Small intestine (tissue), 7 donors: ENCODE measurements around the gene LARP7. TPM values are rescaled to one million over a fixed set of nuclear protein-coding genes. Genes with fewer than 3 reads are reported as not detected.
"Not testable (repeated sequence)": the region's sequence is repeated elsewhere in the genome, so short reads cannot be mapped to it uniquely, and the experiment has no call there.

Experiments used
- DNase-seq, 2 donors: peaks; one replicate each; pipeline versions ENCODE4 v3.0.0 to v3.0.0-alpha.2; 2013
- FAIRE-seq: peaks from 2 replicates; lab custom pipeline; 2012; peaks lifted over from hg19 to GRCh38; lab: Jason Lieb, UNC
- H3K27ac ChIP-seq, 3 donors: one replicate each; pipeline ENCODE4 v1.5.1; 2013; ENCODE audit warnings: low read length in 2 of 3, mild to moderate bottlenecking in 2 of 3, control low read depth in 1 of 3, inconsistent platforms in 1 of 3, low read depth in 1 of 3, moderate library complexity in 1 of 3
- H3K27me3 ChIP-seq, 3 donors: one replicate each; pipeline ENCODE4 v1.6.1; 2013; ENCODE audit warnings: low read length in 3 of 3, inconsistent platforms in 1 of 3; ENCODE audit not compliant: control insufficient read depth in 3 of 3, insufficient read depth in 3 of 3
- H3K36me3 ChIP-seq, 3 donors: one replicate each; pipeline ENCODE4 v1.6.1; 2013; ENCODE audit warnings: low read length in 3 of 3, inconsistent platforms in 1 of 3, low read depth in 1 of 3, mild to moderate bottlenecking in 1 of 3, moderate library complexity in 1 of 3; ENCODE audit not compliant: control insufficient read depth in 3 of 3, insufficient read depth in 2 of 3
- H3K4me1 ChIP-seq, 3 donors: one replicate each; pipeline ENCODE4 v1.6.1; 2013; ENCODE audit warnings: low read length in 2 of 3, inconsistent platforms in 1 of 3, low read depth in 1 of 3, mild to moderate bottlenecking in 1 of 3, moderate library complexity in 1 of 3; ENCODE audit not compliant: control insufficient read depth in 3 of 3, insufficient read depth in 2 of 3
- H3K4me3 ChIP-seq, 3 donors: one replicate each; pipeline ENCODE4 v1.5.1; 2013; ENCODE audit warnings: low read length in 3 of 3, control low read depth in 1 of 3, inconsistent platforms in 1 of 3, low read depth in 1 of 3, mild to moderate bottlenecking in 1 of 3, moderate library complexity in 1 of 3
- H3K9me3 ChIP-seq, 2 donors: one replicate each; pipeline ENCODE4 v1.6.1; 2013; ENCODE audit warnings: low read depth in 1 of 2, low read length in 1 of 2; ENCODE audit not compliant: control insufficient read depth in 2 of 2, insufficient read depth in 1 of 2
- WGBS, 3 donors: extraction: QIAGEN DNeasy Blood & Tissue Kit; methylation state at CpG; one replicate each; pipeline ENCODE4 v1.1.7; 2013; 5-methylcytosine and 5-hydroxymethylcytosine counted together
- polyA plus RNA-seq, 4 donors: library from polyadenylated mRNA; stranded (reverse) in 3 of 4; unstranded in 1 of 4; fragments of 200-250 nt in 3 of 4; fragments of 120-200 nt in 1 of 4; gene quantifications; one replicate each; pipeline versions ENCODE4 v1.2.1 to v1.2.3, GENCODE V29; 2013
- donor health status: healthy with polysubstance abuse.
- donor health status: control.
- donor health status: control.
- donor health status: Bipolar disorder and iron deficiency.
- donor health status: healthy.

Gene LARP7
- polyA plus RNA-seq, 4 donors: 38.7 to 68.1 (median 62.2) TPM

DNA sequence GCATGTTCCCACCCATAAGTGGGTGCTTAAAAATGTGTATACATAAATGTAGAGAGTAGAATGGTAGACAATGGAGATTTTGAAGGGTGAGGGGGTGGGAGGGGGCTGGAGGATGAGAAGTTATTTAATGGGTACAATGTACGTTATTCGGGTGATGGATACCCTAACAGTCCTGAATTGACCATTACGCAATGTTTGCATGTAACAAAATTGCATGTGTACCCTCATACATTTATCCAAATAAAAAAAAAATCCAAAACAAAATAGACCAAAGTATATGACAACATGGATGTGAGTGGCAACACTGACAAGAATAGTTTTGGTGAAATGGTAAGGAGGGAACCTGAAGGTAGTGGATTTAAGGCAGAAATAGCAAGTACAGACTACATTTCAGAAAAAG, 63.7 kb downstream of the LARP7 start:
- H3K4me1 ChIP-seq: no peaks in the 10 kb centered on the region
- H3K36me3 ChIP-seq: no peaks in the 10 kb centered on the region
- no peak overlapping the region for H3K4me3 ChIP-seq
- H3K27ac ChIP-seq: no peak overlapping the region
- no peaks in the 10 kb centered on the region for H3K9me3 ChIP-seq
- no peak for FAIRE-seq
- DNase-seq: no peak
- 87 to 92% (median 88%) methylated on average over 3 of the region's 3 CpGs for WGBS, 3 donors
- peaks cover 0 to 28% (median 11%) of the 10 kb centered on the region in 3 donors for H3K27me3 ChIP-seq

DNA sequence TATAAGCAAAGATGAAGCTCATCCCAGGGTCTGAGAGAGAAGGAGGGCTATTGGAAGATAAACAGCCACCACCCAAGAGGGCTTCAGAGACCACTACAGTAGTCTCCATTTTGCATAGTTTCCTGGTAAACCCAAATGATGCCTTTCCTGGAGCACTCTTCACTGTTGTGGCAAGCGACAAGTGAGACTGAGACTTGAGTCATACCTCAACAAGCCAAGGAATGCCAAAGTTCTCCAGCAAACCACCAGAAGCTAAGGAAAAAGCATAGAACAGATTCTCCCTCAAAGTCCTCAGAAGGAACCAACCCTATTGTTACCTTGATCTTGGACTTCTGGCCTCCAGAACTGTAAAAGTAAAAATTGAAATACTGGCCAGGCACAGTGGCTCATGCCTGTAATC, 65.9 kb downstream of the LARP7 start:
- H3K27me3 ChIP-seq: peaks cover 0 to 43% (median 15%) of the 10 kb centered on the region in 3 donors
- 80 to 93% (median 81%) methylated on average over 1 of the region's 1 CpG for WGBS, 3 donors
- DNase-seq (no peak), FAIRE-seq (no peak)
- H3K9me3 ChIP-seq: no peaks in the 10 kb centered on the region
- no peak overlapping the region for H3K27ac ChIP-seq
- H3K4me3 ChIP-seq: no peak overlapping the region
- peaks cover 0 to 6% (median 0%) of the 10 kb centered on the region in 3 donors for H3K4me1 ChIP-seq
- no peaks in the 10 kb centered on the region for H3K36me3 ChIP-seq

DNA sequence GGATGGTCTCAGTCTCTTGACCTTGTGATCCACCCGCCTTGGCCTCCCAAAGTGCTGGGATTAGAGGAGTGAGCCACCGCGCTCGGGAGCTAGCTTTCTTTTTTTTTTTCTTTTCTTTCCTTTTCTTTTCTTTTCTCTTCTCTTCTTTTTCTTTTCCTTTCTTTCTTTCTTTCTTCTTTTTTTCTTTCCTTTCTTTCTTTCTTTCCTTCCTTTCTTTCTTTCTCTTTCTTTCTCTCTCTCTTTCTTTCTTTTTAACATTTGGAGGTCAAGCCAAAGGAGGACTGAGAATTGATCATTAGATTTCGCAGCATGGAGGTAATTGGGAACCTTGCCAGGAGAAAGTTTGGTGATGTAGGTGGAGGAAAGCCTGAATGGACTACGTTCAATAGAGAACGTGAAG, 67.4 kb downstream of the LARP7 start:
- Histone ChIP-seq H3K4me1 (peaks cover 0 to 6% (median 0%) of the 10 kb centered on the region in 3 donors), H3K27me3 (peaks cover 0 to 46% (median 15%) of the 10 kb centered on the region in 3 donors), H3K4me3 (no peak overlapping the region), H3K36me3 (no peaks in the 10 kb centered on the region), H3K9me3 (no peaks in the 10 kb centered on the region), H3K27ac (no peak overlapping the region)
- FAIRE-seq: no peak
- DNase-seq: no peak
- 76 to 81% (median 77%) methylated on average over 7 of the region's 7 CpGs for WGBS, 3 donors

DNA sequence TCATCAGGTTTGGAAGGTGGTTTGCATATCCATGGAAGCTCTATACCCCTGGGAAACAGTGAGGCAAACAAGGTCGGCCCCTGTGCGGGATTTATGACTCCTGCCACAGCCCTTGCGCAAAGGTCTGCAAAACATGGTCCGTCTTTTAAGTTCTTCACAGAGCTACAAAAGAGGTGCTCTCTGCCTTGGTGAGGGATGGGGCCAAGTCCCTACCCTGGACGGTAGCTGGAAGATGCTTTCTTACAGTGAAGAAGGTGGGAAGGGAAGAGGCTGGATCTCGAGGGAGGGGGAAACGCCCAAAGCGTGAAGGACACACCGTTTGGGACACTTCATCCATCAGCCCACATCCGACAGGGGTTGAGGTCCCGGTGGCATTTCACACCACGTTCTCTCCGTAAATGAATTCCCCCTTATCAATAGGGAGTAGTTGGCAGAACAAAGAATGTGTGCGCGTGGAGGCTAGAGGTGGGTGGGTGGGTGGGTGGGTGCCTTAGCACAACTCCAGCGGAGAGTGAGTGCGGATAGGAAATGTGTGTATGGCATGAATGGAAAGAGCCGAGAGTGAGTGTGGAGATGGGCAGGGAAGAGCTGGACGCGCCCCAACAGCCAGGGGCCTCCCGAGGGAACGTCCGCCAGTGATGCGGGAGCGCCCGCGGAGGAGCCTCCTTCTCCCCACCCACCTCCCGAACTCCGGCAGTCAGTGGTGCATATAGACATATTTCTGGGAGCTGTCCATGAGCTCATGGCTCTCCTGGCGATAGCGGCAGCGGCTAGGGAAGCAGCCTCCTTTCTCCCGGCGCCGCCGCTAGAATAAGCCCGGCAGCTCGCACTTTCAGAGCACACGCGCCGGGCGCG, 68.3 kb downstream of the LARP7 start:
- H3K9me3 ChIP-seq: no peaks in the 10 kb centered on the region
- 2 to 6% (median 5%) methylated on average over 36 to 43 of the region's 43 CpGs for WGBS, 3 donors
- H3K27ac ChIP-seq: no peak overlapping the region
- H3K27me3 ChIP-seq: peaks cover 0 to 49% (median 15%) of the 10 kb centered on the region in 3 donors
- peak; percentile 13 to 33 for DNase-seq
- H3K4me1 ChIP-seq: peaks cover 0 to 6% (median 0%) of the 10 kb centered on the region in 3 donors
- H3K36me3 ChIP-seq: no peaks in the 10 kb centered on the region
- H3K4me3 ChIP-seq: peak overlapping the region in 1 of 3 donors; percentile 25
- FAIRE-seq: no peak

DNA sequence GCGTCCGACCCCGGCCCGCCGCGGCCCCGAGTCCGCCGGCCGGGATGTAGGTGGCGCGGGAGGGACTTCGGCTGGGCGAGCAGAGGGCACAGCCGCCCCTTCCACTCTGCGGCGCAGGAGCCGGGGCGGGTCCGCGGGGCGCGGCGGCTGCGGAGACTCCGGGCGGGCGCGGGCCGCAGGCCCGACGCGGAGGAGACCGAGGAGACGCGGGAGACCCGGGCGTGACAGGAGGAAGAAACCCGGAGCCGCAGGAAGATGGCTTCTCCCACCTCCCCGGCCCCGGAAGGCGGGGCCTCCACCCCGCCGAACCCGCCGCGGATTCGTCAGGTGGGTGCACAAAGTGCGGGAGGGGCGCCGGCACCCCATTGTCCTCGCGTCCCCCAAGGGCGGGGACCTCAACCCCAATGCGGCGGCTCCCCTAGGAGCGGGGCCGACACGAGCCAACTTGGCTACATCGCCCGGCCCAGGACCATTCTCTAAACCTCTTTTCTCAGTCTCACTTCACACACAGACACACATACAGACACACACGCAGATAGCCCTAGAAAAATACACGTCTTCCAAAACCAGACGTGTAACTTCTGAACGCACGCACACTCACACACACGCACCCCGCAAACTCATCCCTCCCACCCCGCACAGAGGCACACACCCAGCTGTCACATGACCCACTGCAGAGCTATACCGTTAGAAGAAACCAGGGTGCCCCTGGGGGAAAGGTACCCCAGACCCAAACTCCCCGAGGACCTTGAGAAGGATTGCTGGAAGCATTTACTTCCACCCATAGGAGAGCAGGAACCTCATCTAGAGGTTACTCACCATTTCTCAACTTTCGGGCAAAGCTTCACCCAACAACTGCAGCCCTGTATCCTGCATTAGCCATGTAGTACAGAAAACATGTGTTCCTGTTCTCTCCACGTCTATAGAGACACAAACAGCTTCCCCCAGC, 69.2 kb downstream of the LARP7 start:
- WGBS, 3 donors: 0 to 2% (median 1%) methylated on average over 22 to 34 of the region's 74 CpGs

DNA sequence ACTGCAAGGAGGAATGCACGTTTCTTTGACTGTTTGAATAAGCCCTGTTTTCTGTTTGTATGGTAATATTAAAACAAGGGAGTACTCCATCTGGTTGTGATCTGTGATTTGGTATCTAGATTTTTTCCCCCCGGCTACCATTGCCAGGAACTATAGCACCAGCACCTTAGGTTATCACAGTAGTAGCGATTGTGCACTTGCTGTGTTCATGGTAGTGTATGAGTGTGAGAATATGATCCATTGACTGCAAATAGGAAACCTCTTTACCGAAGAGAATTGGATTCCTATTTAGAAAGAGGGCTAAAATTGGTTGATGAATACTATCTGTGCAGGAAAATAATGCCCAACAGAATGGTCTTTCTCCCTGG, 69.9 kb downstream of the LARP7 start:
- WGBS, 3 donors: 6 to 11% (median 9%) methylated on average over 4 of the region's 4 CpGs
- H3K27ac ChIP-seq: no peak overlapping the region
- FAIRE-seq (no peak), DNase-seq (no peak)
- H3K9me3 ChIP-seq: no peaks in the 10 kb centered on the region
- peak overlapping the region in 1 of 3 donors; percentile 49 for H3K4me3 ChIP-seq
- peaks cover 0 to 6% (median 0%) of the 10 kb centered on the region in 3 donors for H3K4me1 ChIP-seq
- H3K27me3 ChIP-seq: peaks cover 0 to 49% (median 11%) of the 10 kb centered on the region in 3 donors
- H3K36me3 ChIP-seq: no peaks in the 10 kb centered on the region

More for the DNA sequence above, 69.2 kb downstream of the LARP7 start:
- not testable (repeated sequence) for FAIRE-seq, H3K9me3 ChIP-seq, H3K36me3 ChIP-seq, H3K4me1 ChIP-seq, H3K27ac ChIP-seq
- Histone ChIP-seq H3K27me3 (peaks cover 0 to 49% (median 15%) of the 10 kb centered on the region in 3 donors), H3K4me3 (peak overlapping the region; percentile 41 to 49 (median 45))
- peak in 1 of 2 donors; percentile 15 for DNase-seq

Other genes starting within 250 kb of the LARP7 start
- gene NEUROG2, start 121.0 kb upstream of the LARP7 start, polyA plus RNA-seq: not detected
- gene ZGRF1, start 234 bp upstream of the LARP7 start, polyA plus RNA-seq: 1 to 10 TPM; 1.3 to 7.1 (median 2.0) TPM